ENCODE data around the gene NFE2L2.
"Not testable (repeated sequence)": the region's sequence is repeated elsewhere in the genome, so short reads cannot be mapped to it uniquely, and the experiment has no call there.

NFE2L2 gene

GRCh38 chr2:177234267-177234666 is 30.3 kb downstream of the NFE2L2 start:
- Histone ChIP-seq H3K9ac (ENCODE audit: insufficient read length, low read depth) (no peak overlapping the region), H3K36me3 (ENCODE audit: insufficient read depth, insufficient read length, low read length) (peaks cover 65% of the 10 kb centered on the region), H3K27me3 (ENCODE audit: insufficient read depth, insufficient read length) (no peaks in the 10 kb centered on the region), H3K4me1 (ENCODE audit: insufficient read depth, insufficient read length) (no peaks in the 10 kb centered on the region), H3K9me3 (ENCODE audit: insufficient read depth, low read length) (no peaks in the 10 kb centered on the region), H3K4me3 (ENCODE audit: insufficient read length, low read depth) (no peak overlapping the region)
- DNase-seq (ENCODE audit: low read depth, low spot score) = no peak
- TF ChIP-seq SUZ12 (IDR thresholded peaks at IDR 0.05; ENCODE audit: extremely low read depth, insufficient read depth, insufficient read length) (no peak), YY1 (IDR thresholded peaks at IDR 0.05; ENCODE audit: insufficient read depth, insufficient read length) (no peak), ZNF274 (IDR thresholded peaks at IDR 0.05; ENCODE audit: low read depth, low read length) (no peak)

GRCh38 chr2:177232098-177232704 is 32.3 kb downstream of the NFE2L2 start:
- Histone ChIP-seq H3K9ac (ENCODE audit: insufficient read length, low read depth) (no peak overlapping the region), H3K36me3 (ENCODE audit: insufficient read depth, insufficient read length, low read length) (peaks cover 74% of the 10 kb centered on the region), H3K4me1 (ENCODE audit: insufficient read depth, insufficient read length) (no peaks in the 10 kb centered on the region), H3K4me3 (ENCODE audit: insufficient read length, low read depth) (no peak overlapping the region), H3K27me3 (ENCODE audit: insufficient read depth, insufficient read length) (no peaks in the 10 kb centered on the region), H3K9me3 (ENCODE audit: insufficient read depth, low read length) (no peaks in the 10 kb centered on the region)
- TF ChIP-seq YY1 (IDR thresholded peaks at IDR 0.05; ENCODE audit: insufficient read depth, insufficient read length) = no peak
- no peak for TF ChIP-seq SUZ12 (IDR thresholded peaks at IDR 0.05; ENCODE audit: extremely low read depth, insufficient read depth, insufficient read length)
- no peak for TF ChIP-seq ZNF274 (IDR thresholded peaks at IDR 0.05; ENCODE audit: low read depth, low read length)
- no peak for DNase-seq (ENCODE audit: low read depth, low spot score)

GRCh38 chr2:177231270-177231669 is 33.3 kb downstream of the NFE2L2 start:
- H3K36me3 ChIP-seq (ENCODE audit: insufficient read depth, insufficient read length, low read length) = peaks cover 70% of the 10 kb centered on the region
- H3K4me1 ChIP-seq (ENCODE audit: insufficient read depth, insufficient read length) = no peaks in the 10 kb centered on the region

GRCh38 chr2:177229442-177230242 is 34.9 kb downstream of the NFE2L2 start:
- Histone ChIP-seq H3K4me1 (ENCODE audit: insufficient read depth, insufficient read length) (no peaks in the 10 kb centered on the region), H3K36me3 (ENCODE audit: insufficient read depth, insufficient read length, low read length) (peaks cover 58% of the 10 kb centered on the region)

More at GRCh38 chr2:177231270-177231669, 33.3 kb downstream of the NFE2L2 start:
- Histone ChIP-seq H3K9ac (ENCODE audit: insufficient read length, low read depth) (no peak overlapping the region), H3K9me3 (ENCODE audit: insufficient read depth, low read length) (no peaks in the 10 kb centered on the region), H3K4me3 (ENCODE audit: insufficient read length, low read depth) (no peak overlapping the region), H3K27me3 (ENCODE audit: insufficient read depth, insufficient read length) (no peaks in the 10 kb centered on the region)
- TF ChIP-seq SUZ12 (IDR thresholded peaks at IDR 0.05; ENCODE audit: extremely low read depth, insufficient read depth, insufficient read length) = no peak
- no peak for TF ChIP-seq YY1 (IDR thresholded peaks at IDR 0.05; ENCODE audit: insufficient read depth, insufficient read length)
- no peak for TF ChIP-seq ZNF274 (IDR thresholded peaks at IDR 0.05; ENCODE audit: low read depth, low read length)
- no peak for DNase-seq (ENCODE audit: low read depth, low spot score)

GRCh38 chr2:177225965-177226360 is 38.6 kb downstream of the NFE2L2 start:
- H3K9me3 ChIP-seq (ENCODE audit: insufficient read depth, low read length) = no peaks in the 10 kb centered on the region
- no peaks in the 10 kb centered on the region for H3K4me1 ChIP-seq (ENCODE audit: insufficient read depth, insufficient read length)
- DNase-seq (ENCODE audit: low read depth, low spot score) = no peak
- no peak for TF ChIP-seq SUZ12 (IDR thresholded peaks at IDR 0.05; ENCODE audit: extremely low read depth, insufficient read depth, insufficient read length)
- TF ChIP-seq YY1 (IDR thresholded peaks at IDR 0.05; ENCODE audit: insufficient read depth, insufficient read length) = no peak
- no peak for TF ChIP-seq ZNF274 (IDR thresholded peaks at IDR 0.05; ENCODE audit: low read depth, low read length)
- H3K36me3 ChIP-seq (ENCODE audit: insufficient read depth, insufficient read length, low read length) = peaks cover 48% of the 10 kb centered on the region
- H3K27me3 ChIP-seq (ENCODE audit: insufficient read depth, insufficient read length) = no peaks in the 10 kb centered on the region
- H3K4me3 ChIP-seq (ENCODE audit: insufficient read length, low read depth) = no peak overlapping the region
- no peak overlapping the region for H3K9ac ChIP-seq (ENCODE audit: insufficient read length, low read depth)

More at GRCh38 chr2:177229442-177230242, 34.9 kb downstream of the NFE2L2 start:
- no peaks in the 10 kb centered on the region for H3K27me3 ChIP-seq (ENCODE audit: insufficient read depth, insufficient read length)
- no peaks in the 10 kb centered on the region for H3K9me3 ChIP-seq (ENCODE audit: insufficient read depth, low read length)
- H3K9ac ChIP-seq (ENCODE audit: insufficient read length, low read depth) = no peak overlapping the region
- H3K4me3 ChIP-seq (ENCODE audit: insufficient read length, low read depth) = no peak overlapping the region
- TF ChIP-seq YY1 (IDR thresholded peaks at IDR 0.05; ENCODE audit: insufficient read depth, insufficient read length) (no peak), SUZ12 (IDR thresholded peaks at IDR 0.05; ENCODE audit: extremely low read depth, insufficient read depth, insufficient read length) (no peak), ZNF274 (IDR thresholded peaks at IDR 0.05; ENCODE audit: low read depth, low read length) (no peak)
- no peak for DNase-seq (ENCODE audit: low read depth, low spot score)

GRCh38 chr2:177223436-177223835 is 41.1 kb downstream of the NFE2L2 start:
- not testable (repeated sequence) for DNase-seq (ENCODE audit: low read depth, low spot score); H3K9me3 ChIP-seq (ENCODE audit: insufficient read depth, low read length); H3K27me3 ChIP-seq (ENCODE audit: insufficient read depth, insufficient read length); H3K9ac ChIP-seq (ENCODE audit: insufficient read length, low read depth); H3K4me3 ChIP-seq (ENCODE audit: insufficient read length, low read depth); H3K4me1 ChIP-seq (ENCODE audit: insufficient read depth, insufficient read length)
- H3K36me3 ChIP-seq (ENCODE audit: insufficient read depth, insufficient read length, low read length) = peaks cover 47% of the 10 kb centered on the region

GRCh38 chr2:177221970-177222369 is 42.6 kb downstream of the NFE2L2 start:
- Histone ChIP-seq H3K4me3 (ENCODE audit: insufficient read length, low read depth) (no peak overlapping the region), H3K9me3 (ENCODE audit: insufficient read depth, low read length) (no peaks in the 10 kb centered on the region), H3K9ac (ENCODE audit: insufficient read length, low read depth) (no peak overlapping the region), H3K36me3 (ENCODE audit: insufficient read depth, insufficient read length, low read length) (peaks cover 59% of the 10 kb centered on the region), H3K4me1 (ENCODE audit: insufficient read depth, insufficient read length) (peaks cover 5% of the 10 kb centered on the region), H3K27me3 (ENCODE audit: insufficient read depth, insufficient read length) (no peaks in the 10 kb centered on the region)
- TF ChIP-seq SUZ12 (IDR thresholded peaks at IDR 0.05; ENCODE audit: extremely low read depth, insufficient read depth, insufficient read length) (no peak), YY1 (IDR thresholded peaks at IDR 0.05; ENCODE audit: insufficient read depth, insufficient read length) (no peak), ZNF274 (IDR thresholded peaks at IDR 0.05; ENCODE audit: low read depth, low read length) (no peak)
- DNase-seq (ENCODE audit: low read depth, low spot score) = no peak
